MCF 10A (cell line): ENCODE results near the gene GLIS2. TPM values are rescaled to one million over a fixed set of nuclear protein-coding genes. Genes with fewer than 3 reads are reported as not detected.

ENCODE experiments used
- BruUV-seq: library from RNA; stranded (reverse); fragments of 400-500 nt; replicated peaks from 2 replicates; lab custom pipeline; 2021; lab: Mats Ljungman, UMichigan
- CTCF ChIA-PET: fragments of 300-600 bp; sonication (Branson Sonifier 250); formaldehyde crosslinking; extraction: SDS; loops from one replicate; lab custom pipeline; 2021; ENCODE audit warnings: antibody characterized with exemption, inconsistent platforms; lab: Yijun Ruan, JAX
- POLR2A ChIA-PET: fragments of 300-600, 350-650 bp; sonication (Branson Sonifier 250); formaldehyde crosslinking; extraction: SDS; loops from one replicate; lab custom pipeline; 2020; ENCODE audit warnings: antibody characterized with exemption, inconsistent platforms; lab: Yijun Ruan, JAX
- DNase-seq: peaks from one replicate; pipeline ENCODE4 v3.0.0-alpha.2; 2018; ENCODE audit not compliant: unreplicated experiment
- H3K27ac Mint-ChIP-seq: one replicate; pipeline ENCODE4 v1.8.0; 2022; ENCODE audit warnings: mild to moderate bottlenecking, low read depth, mixed read lengths; ENCODE audit not compliant: unreplicated experiment
- H3K27me3 Mint-ChIP-seq: one replicate; pipeline ENCODE4 v1.8.0; 2022; ENCODE audit warnings: mixed read lengths; ENCODE audit not compliant: insufficient read depth, unreplicated experiment
- H3K36me3 Mint-ChIP-seq: one replicate; pipeline ENCODE4 v1.8.0; 2022; ENCODE audit warnings: mild to moderate bottlenecking, moderate library complexity, mixed read lengths; ENCODE audit not compliant: insufficient read depth, unreplicated experiment
- H3K4me1 Mint-ChIP-seq: one replicate; pipeline ENCODE4 v1.8.0; 2022; ENCODE audit warnings: mixed read lengths; ENCODE audit not compliant: insufficient read depth, unreplicated experiment
- H3K4me3 Mint-ChIP-seq: one replicate; pipeline ENCODE4 v1.8.0; 2022; ENCODE audit warnings: mild to moderate bottlenecking, moderate library complexity, mixed read lengths; ENCODE audit not compliant: unreplicated experiment
- H3K9me3 Mint-ChIP-seq: one replicate; pipeline ENCODE4 v1.8.0; 2022; ENCODE audit warnings: mixed read lengths; ENCODE audit not compliant: unreplicated experiment
- intact Hi-C: fragments of 100-400 bp; cut with micrococcal nuclease; formaldehyde crosslinking; loops from 2 replicates; pipeline ENCODE4 v1.14.1; 2022
- total RNA-seq: library from RNA; stranded (reverse); gene quantifications from 2 replicates; pipeline ENCODE4 v1.2.3, GENCODE V29; 2022
- TF ChIP-seq, protein P1 (sequence below): fragments of 200-600 bp; IDR thresholded peaks from one replicate; pipeline ENCODE4 v1.8.0; 2022; ENCODE audit warnings: antibody characterized with exemption, mild to moderate bottlenecking; ENCODE audit not compliant: unreplicated experiment

Gene GLIS2
- total RNA-seq, 1 experiment from 2014 or later = 14.7 TPM

DNA sequence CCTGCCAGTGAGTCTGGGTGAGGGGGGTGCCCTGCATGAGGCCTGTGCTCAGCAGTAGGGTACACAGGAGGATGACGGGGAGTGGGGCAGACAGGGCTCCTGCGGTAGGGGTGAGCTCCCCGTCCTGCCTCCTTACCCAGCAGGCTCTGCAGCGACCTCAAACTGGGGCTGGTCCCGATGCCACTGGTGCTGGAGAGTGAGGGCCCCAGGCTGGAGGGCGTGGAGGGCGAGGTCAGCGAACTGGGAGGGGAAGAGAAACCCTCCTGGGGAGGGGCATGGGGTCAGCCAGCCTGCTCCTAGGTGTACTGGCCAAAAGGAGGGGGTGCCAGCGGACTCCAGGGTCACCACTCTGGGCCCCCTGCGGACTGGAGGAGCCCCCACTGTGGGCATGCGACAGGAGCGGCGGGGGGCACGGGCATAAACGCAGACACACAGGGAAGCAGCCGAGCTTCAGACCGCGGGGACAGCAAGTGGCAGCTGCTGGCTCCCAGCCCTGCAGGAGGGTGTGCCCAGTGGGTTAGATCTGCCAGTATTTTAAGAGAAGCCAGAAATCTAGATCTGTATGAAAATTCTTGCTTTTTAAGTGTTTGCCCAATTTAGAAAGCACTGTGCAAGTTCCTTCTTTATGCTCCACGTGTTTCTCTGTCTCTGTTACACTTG, 46.7 kb downstream of the GLIS2 start:
- BruUV-seq = no TSS peak
- no peaks in the 10 kb centered on the region for H3K9me3 Mint-ChIP-seq
- DNase-seq = no peak
- no peak overlapping the region for H3K27ac Mint-ChIP-seq
- no peak overlapping the region for H3K4me3 Mint-ChIP-seq
- TF ChIP-seq, protein P1, sequence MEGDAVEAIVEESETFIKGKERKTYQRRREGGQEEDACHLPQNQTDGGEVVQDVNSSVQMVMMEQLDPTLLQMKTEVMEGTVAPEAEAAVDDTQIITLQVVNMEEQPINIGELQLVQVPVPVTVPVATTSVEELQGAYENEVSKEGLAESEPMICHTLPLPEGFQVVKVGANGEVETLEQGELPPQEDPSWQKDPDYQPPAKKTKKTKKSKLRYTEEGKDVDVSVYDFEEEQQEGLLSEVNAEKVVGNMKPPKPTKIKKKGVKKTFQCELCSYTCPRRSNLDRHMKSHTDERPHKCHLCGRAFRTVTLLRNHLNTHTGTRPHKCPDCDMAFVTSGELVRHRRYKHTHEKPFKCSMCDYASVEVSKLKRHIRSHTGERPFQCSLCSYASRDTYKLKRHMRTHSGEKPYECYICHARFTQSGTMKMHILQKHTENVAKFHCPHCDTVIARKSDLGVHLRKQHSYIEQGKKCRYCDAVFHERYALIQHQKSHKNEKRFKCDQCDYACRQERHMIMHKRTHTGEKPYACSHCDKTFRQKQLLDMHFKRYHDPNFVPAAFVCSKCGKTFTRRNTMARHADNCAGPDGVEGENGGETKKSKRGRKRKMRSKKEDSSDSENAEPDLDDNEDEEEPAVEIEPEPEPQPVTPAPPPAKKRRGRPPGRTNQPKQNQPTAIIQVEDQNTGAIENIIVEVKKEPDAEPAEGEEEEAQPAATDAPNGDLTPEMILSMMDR = no peak
- no peaks in the 10 kb centered on the region for H3K27me3 Mint-ChIP-seq
- intact Hi-C loops = no loop called here
- ChIA-PET CTCF (interaction anchor here (14.1 kb wide), 1 partner anchor 39 kb away, joined by 263 read pairs; no protein-coding TSS in a partner anchor), POLR2A (no interaction called here)
- no peaks in the 10 kb centered on the region for H3K4me1 Mint-ChIP-seq
- peaks cover 16% of the 10 kb centered on the region for H3K36me3 Mint-ChIP-seq

DNA sequence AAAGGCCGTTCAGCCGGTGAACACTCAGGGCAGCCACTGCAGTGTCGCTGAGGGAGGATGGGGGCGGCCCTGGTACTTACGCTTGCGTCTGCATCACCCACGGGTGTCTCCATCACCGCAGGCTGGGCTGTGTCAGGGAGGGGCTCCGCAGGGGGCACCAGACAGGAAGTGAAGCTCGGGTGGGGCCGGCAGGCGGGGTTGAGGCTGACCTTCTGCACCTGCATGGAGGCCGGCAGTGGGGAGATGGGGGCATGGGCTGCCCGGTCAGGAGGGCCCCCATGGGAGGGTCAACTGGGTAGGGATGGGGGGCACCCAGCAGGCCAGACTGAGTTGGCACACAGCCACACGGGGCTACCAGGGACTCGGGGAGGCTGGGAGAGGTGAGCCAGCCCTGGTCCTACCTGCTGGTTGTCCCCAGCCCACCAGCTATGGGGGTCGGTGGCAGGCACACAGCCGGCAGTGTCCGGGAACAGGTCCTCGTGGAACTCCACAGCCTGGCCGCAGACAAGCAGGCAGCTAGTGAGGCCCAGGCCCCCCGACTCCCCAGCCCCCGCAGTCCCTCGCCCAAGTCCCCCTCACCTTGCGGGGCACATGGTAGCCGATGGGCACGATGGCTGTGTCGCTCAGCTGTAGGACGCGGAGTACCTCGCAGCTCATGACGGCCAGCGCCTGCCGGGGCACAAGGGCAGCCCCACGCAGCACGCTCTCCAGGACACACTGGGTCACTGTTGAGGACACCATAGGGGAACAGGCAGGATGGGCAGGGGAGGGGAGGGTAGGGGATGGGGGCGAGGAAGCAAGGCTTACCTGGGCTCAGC, 48.5 kb downstream of the GLIS2 start:
- CTCF ChIA-PET = interaction anchor here (1.0 to 14.1 kb wide), 2 partner anchors 37 to 45 kb away, joined by 5 to 263 read pairs; no protein-coding TSS in a partner anchor
- Mint-ChIP-seq H3K4me3 (no peak overlapping the region), H3K4me1 (peaks cover 9% of the 10 kb centered on the region), H3K27ac (no peak overlapping the region), H3K9me3 (no peaks in the 10 kb centered on the region), H3K27me3 (no peaks in the 10 kb centered on the region), H3K36me3 (peaks cover 7% of the 10 kb centered on the region)
- TF ChIP-seq, protein P1 = no peak
- POLR2A ChIA-PET = no interaction called here
- no TSS peak for BruUV-seq
- intact Hi-C loops = no loop called here
- DNase-seq = no peak

DNA sequence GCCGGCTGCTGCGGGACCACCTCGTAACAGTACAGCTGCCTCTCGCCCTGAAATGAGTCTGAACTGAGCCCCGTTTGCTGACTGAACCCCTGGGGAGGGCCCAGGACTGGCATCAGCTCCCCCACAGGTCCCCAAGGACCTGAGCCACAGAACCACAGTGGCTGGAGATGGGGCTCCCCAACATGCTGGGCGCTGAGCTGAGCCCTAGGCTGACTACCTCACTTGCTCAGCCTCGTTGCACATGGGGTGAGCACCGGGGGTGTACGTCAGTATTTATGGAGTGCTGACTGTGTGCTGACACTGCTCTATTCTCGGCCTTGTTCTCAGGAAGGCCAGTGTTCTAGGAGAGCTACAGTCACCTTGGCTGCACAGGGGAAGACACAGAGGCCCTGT, 49.1 kb downstream of the GLIS2 start:
- H3K9me3 Mint-ChIP-seq = no peaks in the 10 kb centered on the region
- H3K4me3 Mint-ChIP-seq = no peak overlapping the region
- CTCF ChIA-PET = interaction anchor here (1.0 to 14.1 kb wide), 3 partner anchors 10 to 45 kb away, joined by 4 to 263 read pairs (median 5); no protein-coding TSS in a partner anchor
- no peak for DNase-seq
- peaks cover 2% of the 10 kb centered on the region for H3K36me3 Mint-ChIP-seq
- intact Hi-C loops = no loop called here
- no peaks in the 10 kb centered on the region for H3K27me3 Mint-ChIP-seq
- TF ChIP-seq, protein P1 = no peak
- POLR2A ChIA-PET = no interaction called here
- no TSS peak for BruUV-seq
- no peak overlapping the region for H3K27ac Mint-ChIP-seq
- peaks cover 9% of the 10 kb centered on the region for H3K4me1 Mint-ChIP-seq

DNA sequence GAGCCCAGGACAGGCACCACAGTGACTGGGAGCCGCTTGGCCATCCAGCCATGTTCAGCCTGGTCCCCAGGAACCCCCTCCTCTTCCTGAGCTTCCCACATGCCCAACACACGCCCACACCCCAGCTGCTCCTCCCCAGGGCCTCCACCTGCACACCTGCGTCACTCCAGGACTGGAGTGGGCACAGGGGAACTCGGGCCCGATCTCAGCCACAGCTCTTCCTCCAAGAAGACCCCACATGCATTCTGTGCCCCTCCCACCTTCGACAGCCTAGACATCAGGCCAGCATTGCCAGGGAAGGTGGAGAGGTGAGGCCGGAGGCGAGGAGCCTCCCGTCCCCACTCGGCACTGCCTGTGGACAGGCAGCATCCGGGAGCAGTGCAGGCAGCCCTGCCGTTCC, 49.7 kb downstream of the GLIS2 start:
- Mint-ChIP-seq H3K36me3 (no peaks in the 10 kb centered on the region), H3K27me3 (no peaks in the 10 kb centered on the region), H3K4me1 (peaks cover 9% of the 10 kb centered on the region), H3K9me3 (no peaks in the 10 kb centered on the region), H3K4me3 (no peak overlapping the region), H3K27ac (no peak overlapping the region)
- intact Hi-C loops = no loop called here
- ChIA-PET POLR2A (no interaction called here), CTCF (interaction anchor here (0.6 to 14.1 kb wide), 3 partner anchors 10 to 682 kb away, joined by 3 to 263 read pairs (median 4); no protein-coding TSS in a partner anchor)
- BruUV-seq = no TSS peak
- TF ChIP-seq, protein P1 = no peak
- DNase-seq = no peak
